ENCODE data around the gene ASTL. TPM values are rescaled to one million over a fixed set of nuclear protein-coding genes. Genes with fewer than 3 reads are reported as not detected.

The ASTL gene
- total and polyA plus RNA-seq, 2 experiments from 2014 or later = not detected

DNA sequence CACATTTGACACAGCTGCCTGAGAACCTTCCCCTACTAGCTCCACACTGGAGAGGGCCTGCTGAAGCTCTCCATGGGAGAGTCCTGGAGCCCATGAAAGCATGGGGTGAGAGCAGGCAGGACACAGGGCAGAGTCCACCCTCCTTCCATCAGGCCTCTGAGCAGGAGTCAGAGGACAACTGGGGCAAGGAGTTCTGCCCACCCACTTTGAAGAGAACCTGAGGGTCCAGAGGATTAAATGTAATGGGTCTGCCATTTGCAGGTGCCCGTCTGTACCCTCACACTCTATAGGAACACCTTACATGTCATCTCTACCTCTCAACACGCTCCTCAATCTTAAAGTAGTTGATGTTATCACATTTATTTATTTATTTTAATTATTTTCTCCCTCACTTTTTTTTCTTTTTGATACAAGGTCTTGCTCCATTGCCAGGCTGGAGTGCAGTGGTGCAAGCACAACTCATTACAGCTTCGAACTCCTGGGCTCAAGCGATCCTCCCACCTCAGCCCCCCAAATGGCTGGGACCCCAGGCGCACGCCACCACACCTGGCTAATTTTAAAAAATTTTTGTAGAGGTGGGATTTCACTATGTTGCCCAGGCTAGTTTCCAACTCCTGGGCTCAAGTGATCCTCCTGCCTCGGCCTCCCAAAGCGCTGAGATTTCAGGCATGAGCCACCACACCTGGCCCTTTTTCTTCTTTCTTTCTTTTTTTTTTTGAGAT lies 32.1 kb downstream of the ASTL start:
- Histone ChIP-seq H4K20me1 (ENCODE audit: insufficient read depth, poor library complexity, severe bottlenecking) (no peaks in the 10 kb centered on the region), H2AFZ (no peak overlapping the region), H3K4me2 (no peak overlapping the region), H3K4me1 (ENCODE audit: insufficient read depth) (peaks cover 12% of the 10 kb centered on the region), H3K27ac (no peak overlapping the region), H3K9me2 (replicated peaks; ENCODE audit: insufficient read depth) (no peaks in the 10 kb centered on the region), H3K36me3 (replicated peaks; ENCODE audit: insufficient read depth, low read depth) (no peaks in the 10 kb centered on the region), H3K4me3 (no peak overlapping the region), H3K79me2 (no peaks in the 10 kb centered on the region), H3K9me3 (ENCODE audit: low read depth) (no peaks in the 10 kb centered on the region), H3K27me3 (no peaks in the 10 kb centered on the region)
- no peak for DNase-seq (ENCODE audit: low spot score)
- 98% methylated on average over 8 of the region's 8 CpGs for WGBS (ENCODE audit: low lambda C conversion rate, missing lambda C conversion rate)
- no peak for TF ChIP-seq EZH2 (IDR thresholded peaks at IDR 0.05; ENCODE audit: borderline replicate concordance)
- no peak for TF ChIP-seq EZH2phosphoT487 (IDR thresholded peaks at IDR 0.05; ENCODE audit: low read depth, severe bottlenecking, unreplicated experiment)
- TF ChIP-seq, protein P1, sequence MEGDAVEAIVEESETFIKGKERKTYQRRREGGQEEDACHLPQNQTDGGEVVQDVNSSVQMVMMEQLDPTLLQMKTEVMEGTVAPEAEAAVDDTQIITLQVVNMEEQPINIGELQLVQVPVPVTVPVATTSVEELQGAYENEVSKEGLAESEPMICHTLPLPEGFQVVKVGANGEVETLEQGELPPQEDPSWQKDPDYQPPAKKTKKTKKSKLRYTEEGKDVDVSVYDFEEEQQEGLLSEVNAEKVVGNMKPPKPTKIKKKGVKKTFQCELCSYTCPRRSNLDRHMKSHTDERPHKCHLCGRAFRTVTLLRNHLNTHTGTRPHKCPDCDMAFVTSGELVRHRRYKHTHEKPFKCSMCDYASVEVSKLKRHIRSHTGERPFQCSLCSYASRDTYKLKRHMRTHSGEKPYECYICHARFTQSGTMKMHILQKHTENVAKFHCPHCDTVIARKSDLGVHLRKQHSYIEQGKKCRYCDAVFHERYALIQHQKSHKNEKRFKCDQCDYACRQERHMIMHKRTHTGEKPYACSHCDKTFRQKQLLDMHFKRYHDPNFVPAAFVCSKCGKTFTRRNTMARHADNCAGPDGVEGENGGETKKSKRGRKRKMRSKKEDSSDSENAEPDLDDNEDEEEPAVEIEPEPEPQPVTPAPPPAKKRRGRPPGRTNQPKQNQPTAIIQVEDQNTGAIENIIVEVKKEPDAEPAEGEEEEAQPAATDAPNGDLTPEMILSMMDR (IDR thresholded peaks at IDR 0.05; ENCODE audit: poor library complexity) = no peak

- no peaks in the 10 kb centered on the region for H3K9me2 ChIP-seq (replicated peaks; ENCODE audit: insufficient read depth)
- no peaks in the 10 kb centered on the region for H3K79me2 ChIP-seq
- WGBS (ENCODE audit: low lambda C conversion rate, missing lambda C conversion rate) = 91% methylated on average over 3 of the region's 3 CpGs
- no peak for TF ChIP-seq EZH2phosphoT487 (IDR thresholded peaks at IDR 0.05; ENCODE audit: low read depth, severe bottlenecking, unreplicated experiment)
- no peak for TF ChIP-seq EZH2 (IDR thresholded peaks at IDR 0.05; ENCODE audit: borderline replicate concordance)
- H3K27ac ChIP-seq = no peak overlapping the region
- no peak overlapping the region for H3K4me2 ChIP-seq
- H3K4me1 ChIP-seq (ENCODE audit: insufficient read depth) = peaks cover 12% of the 10 kb centered on the region
- no peak overlapping the region for H2AFZ ChIP-seq
- no peak overlapping the region for H3K4me3 ChIP-seq
- no peak for DNase-seq (ENCODE audit: low spot score)
- no peaks in the 10 kb centered on the region for H3K36me3 ChIP-seq (replicated peaks; ENCODE audit: insufficient read depth, low read depth)
- no peaks in the 10 kb centered on the region for H3K27me3 ChIP-seq
- H4K20me1 ChIP-seq (ENCODE audit: insufficient read depth, poor library complexity, severe bottlenecking) = no peaks in the 10 kb centered on the region
- no peaks in the 10 kb centered on the region for H3K9me3 ChIP-seq (ENCODE audit: low read depth)
Measured at GRCh38 chr2:96105152-96105915, 33.0 kb downstream of the ASTL start.

DNA sequence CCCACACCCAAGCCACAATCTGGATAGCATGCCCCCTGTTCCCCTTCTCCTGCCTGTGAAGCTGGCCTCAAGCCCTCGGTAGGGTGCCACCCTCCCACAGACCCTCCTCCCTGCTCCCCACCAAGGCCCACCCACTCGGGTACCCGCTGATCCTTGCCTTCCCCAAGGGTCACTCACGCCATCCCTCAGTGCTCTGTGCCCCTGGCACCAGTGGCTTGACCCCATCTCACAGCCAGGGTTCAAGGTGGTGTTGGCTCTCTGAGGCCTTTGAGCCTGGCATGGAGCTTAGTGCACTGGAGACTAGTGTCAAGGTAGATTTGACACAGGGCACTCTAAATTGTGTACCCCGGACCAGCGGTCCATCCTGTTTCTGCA lies 33.8 kb downstream of the ASTL start:
- DNase-seq (ENCODE audit: low spot score) = no peak
- Histone ChIP-seq H3K4me1 (ENCODE audit: insufficient read depth) (peaks cover 12% of the 10 kb centered on the region), H3K27ac (no peak overlapping the region), H3K4me2 (no peak overlapping the region), H3K9me2 (replicated peaks; ENCODE audit: insufficient read depth) (no peaks in the 10 kb centered on the region), H2AFZ (no peak overlapping the region), H3K79me2 (no peaks in the 10 kb centered on the region), H3K9me3 (ENCODE audit: low read depth) (no peaks in the 10 kb centered on the region), H4K20me1 (ENCODE audit: insufficient read depth, poor library complexity, severe bottlenecking) (no peaks in the 10 kb centered on the region), H3K36me3 (replicated peaks; ENCODE audit: insufficient read depth, low read depth) (no peaks in the 10 kb centered on the region), H3K4me3 (no peak overlapping the region), H3K27me3 (no peaks in the 10 kb centered on the region)
- 94% methylated on average over 6 of the region's 6 CpGs for WGBS (ENCODE audit: low lambda C conversion rate, missing lambda C conversion rate)
- TF ChIP-seq, protein P1 (IDR thresholded peaks at IDR 0.05; ENCODE audit: poor library complexity) = no peak
- TF ChIP-seq EZH2phosphoT487 (IDR thresholded peaks at IDR 0.05; ENCODE audit: low read depth, severe bottlenecking, unreplicated experiment) (no peak), EZH2 (IDR thresholded peaks at IDR 0.05; ENCODE audit: borderline replicate concordance) (no peak)
